GM12801 (cell line): ENCODE results near the gene STK33.

Source experiments
- TF ChIP-seq, protein P1 (sequence below): IDR thresholded peaks from one replicate; pipeline ENCODE4 v1.5.1; 2011; ENCODE audit warnings: control low read depth; ENCODE audit not compliant: insufficient read length; ENCODE audit errors: extremely low read depth

The STK33 gene

DNA sequence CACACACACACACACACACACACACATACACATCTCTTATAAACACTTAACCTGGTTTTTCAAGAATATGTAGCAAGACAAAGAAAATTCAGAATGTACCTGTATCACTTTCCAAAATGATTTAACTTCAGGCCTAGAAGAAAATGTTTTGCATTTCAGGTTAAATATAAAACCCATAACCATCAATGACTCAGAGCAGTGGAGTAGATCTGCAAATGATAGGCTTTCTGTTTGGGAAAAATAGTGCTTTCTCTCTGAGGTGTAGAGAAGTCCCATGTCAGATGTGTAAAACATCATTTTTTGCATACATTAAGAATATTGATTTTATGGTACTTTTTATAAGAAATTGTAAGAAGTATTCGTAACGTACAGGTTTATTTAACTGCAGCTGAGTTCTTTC, 116.9 kb downstream of the STK33 start:
- TF ChIP-seq, protein P1, sequence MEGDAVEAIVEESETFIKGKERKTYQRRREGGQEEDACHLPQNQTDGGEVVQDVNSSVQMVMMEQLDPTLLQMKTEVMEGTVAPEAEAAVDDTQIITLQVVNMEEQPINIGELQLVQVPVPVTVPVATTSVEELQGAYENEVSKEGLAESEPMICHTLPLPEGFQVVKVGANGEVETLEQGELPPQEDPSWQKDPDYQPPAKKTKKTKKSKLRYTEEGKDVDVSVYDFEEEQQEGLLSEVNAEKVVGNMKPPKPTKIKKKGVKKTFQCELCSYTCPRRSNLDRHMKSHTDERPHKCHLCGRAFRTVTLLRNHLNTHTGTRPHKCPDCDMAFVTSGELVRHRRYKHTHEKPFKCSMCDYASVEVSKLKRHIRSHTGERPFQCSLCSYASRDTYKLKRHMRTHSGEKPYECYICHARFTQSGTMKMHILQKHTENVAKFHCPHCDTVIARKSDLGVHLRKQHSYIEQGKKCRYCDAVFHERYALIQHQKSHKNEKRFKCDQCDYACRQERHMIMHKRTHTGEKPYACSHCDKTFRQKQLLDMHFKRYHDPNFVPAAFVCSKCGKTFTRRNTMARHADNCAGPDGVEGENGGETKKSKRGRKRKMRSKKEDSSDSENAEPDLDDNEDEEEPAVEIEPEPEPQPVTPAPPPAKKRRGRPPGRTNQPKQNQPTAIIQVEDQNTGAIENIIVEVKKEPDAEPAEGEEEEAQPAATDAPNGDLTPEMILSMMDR = no peak

DNA sequence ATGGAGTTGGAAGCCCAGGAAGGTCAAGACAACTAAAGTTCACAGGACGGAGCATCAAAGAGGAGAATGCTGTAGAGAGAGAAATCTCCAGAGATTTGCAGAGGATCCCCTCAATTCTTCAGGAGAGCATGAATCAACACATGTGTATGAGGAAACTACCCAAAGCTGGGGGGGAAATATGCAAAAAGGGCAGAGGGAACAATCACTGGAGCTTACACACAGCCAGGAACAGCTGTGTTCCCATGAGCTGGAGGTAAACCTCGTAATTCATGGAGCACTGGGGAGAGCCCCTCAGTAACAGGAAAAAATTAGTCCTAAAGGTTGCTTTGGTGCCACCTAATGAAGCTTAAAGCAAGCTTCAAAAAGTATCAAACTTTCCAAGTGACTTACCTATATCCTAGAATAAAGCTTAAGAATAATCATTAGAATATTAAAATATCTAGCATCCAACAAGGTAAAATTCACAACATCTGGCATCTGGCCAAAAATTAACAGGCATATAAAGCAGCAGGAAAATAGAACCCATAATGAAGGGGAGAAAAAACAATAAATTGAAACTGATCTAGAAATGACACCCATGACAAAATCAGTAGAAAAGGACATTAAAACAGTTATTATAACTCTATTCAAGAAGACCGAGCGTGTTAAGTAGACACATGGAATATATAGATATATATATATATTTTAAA, 134.2 kb downstream of the STK33 start:
- TF ChIP-seq, protein P1 = no peak

DNA sequence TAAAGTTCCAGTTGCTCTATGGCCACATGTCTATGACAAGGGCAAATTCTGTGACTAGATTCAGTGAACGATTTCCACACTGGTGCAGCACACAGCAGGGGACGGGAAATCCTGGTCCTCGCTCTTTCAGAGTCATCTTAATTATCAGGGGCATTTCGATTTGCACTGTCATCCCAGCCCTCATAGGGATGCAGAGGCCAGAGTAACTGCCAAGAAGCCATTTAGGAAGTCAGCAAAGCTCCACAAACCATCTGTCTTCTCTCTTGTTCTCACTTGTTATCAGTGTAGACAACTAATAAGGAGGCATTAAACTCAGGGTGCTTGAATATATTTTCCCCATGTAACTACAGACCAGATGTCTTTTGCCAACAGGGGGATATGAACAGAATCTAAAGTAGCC, 151.7 kb downstream of the STK33 start:
- TF ChIP-seq, protein P1 = no peak

DNA sequence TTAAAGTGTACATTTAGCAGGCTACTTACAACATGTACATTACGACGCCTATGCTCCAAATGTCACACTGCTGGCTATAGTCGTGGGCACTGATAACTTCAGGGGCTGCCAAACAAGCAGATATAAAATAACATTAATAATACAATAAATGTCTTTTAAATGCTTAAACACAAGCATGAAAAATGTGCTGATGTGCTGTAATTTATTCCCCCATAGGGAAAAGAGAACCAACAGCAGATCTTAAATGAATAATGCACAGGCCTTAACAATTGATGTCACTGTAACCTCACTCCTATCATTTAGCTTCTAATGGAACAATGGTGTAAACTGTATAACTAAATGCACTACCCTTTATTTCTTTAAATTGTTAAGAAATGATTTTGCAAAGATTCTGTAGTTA, 153.4 kb downstream of the STK33 start:
- TF ChIP-seq, protein P1 = no peak

DNA sequence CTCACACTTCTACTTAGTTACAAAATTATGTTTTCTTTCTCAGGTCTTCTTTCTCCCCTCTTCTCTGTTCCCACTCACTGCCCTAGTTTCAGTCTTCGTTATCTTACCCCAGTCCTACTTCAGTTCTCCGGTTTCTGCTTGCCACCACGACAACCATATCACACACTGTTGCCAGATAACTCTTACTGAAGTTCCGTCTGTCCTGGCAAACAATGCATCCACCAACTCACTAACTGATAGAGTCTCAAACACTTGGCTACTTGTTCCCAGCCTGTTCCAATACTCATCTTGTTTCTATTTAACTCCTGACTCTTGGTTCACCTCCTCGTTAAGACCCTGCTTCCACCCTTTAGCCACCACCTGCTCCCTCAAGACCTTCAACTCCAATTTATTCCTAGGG, 164.5 kb downstream of the STK33 start:
- TF ChIP-seq, protein P1 = no peak

DNA sequence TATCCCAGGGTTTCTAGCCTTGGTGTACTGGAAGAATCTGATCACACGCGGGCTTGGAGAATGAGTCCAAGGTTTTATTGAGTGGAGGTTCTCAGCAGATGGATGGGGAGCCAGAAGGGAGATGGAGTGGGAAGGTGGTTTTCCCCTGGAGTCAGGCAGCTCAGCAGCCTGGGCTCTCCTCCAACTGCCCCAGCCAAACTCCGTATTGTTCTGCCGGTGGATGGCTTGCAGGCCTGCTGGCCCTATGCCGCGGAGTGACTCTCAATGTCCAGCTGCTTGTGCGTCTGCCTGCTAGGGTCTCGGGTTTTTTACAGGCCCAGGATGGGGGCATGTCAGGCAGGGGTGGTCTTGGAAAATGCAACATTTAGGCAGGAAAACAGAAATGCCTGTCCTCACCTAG, 168.0 kb downstream of the STK33 start:
- TF ChIP-seq, protein P1 = no peak

DNA sequence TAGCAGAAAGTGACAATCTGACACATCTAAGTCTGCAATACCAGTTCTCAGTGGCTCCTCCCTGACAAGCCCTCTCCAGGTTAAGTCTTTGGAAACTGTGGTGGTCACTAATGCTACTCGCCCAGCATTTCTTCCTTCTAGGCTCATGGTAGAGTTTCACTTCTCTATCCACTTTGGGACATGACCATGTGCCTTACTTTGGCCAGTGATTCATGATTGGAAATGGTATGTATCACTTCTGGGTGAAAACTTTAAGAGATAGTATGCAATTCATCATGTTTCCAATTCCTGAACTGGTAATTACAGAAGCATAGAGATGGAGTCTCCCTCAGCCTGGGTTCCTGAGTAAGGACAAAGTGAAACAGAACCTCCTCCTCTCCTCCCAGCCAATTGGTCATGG, 178.8 kb downstream of the STK33 start:
- TF ChIP-seq, protein P1 = no peak
